ENCODE results near the gene NACAD.

The NACAD gene

DNA sequence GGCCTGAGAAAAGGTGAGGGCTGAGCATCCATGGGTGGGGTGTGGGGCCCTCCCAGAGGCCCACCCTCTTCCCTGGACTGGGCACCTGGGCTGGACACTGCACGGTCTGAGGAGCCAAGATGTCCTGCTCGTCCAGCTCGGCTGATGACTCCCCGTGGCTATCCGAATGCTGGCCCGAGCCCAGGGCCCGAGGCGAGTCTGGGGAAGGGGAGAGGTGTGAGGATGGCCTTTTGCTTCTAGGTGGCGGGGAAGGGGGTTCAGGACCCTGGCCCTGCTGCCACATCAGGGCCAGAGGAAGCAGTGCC lies 7.1 kb downstream of the NACAD start:
- H3K9me3 ChIP-seq (ENCODE audit: severe bottlenecking), result no peaks in the 10 kb centered on the region
- TF ChIP-seq, protein P1, sequence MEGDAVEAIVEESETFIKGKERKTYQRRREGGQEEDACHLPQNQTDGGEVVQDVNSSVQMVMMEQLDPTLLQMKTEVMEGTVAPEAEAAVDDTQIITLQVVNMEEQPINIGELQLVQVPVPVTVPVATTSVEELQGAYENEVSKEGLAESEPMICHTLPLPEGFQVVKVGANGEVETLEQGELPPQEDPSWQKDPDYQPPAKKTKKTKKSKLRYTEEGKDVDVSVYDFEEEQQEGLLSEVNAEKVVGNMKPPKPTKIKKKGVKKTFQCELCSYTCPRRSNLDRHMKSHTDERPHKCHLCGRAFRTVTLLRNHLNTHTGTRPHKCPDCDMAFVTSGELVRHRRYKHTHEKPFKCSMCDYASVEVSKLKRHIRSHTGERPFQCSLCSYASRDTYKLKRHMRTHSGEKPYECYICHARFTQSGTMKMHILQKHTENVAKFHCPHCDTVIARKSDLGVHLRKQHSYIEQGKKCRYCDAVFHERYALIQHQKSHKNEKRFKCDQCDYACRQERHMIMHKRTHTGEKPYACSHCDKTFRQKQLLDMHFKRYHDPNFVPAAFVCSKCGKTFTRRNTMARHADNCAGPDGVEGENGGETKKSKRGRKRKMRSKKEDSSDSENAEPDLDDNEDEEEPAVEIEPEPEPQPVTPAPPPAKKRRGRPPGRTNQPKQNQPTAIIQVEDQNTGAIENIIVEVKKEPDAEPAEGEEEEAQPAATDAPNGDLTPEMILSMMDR (IDR thresholded peaks at IDR 0.05; ENCODE audit: low read depth, low read length), result no peak
- no peak overlapping the region for H3K4me3 ChIP-seq (ENCODE audit: low read depth, low read length)
- DNase-seq, result no peak
- no peak overlapping the region for H3K27ac ChIP-seq
- H3K27me3 ChIP-seq (ENCODE audit: insufficient read depth, low read depth, severe bottlenecking), result no peaks in the 10 kb centered on the region
- peaks cover 11% of the 10 kb centered on the region for H3K36me3 ChIP-seq

GRCh38 chr7:45080958-45081669 lies 7.7 kb downstream of the NACAD start:
- TF ChIP-seq, protein P1 (IDR thresholded peaks at IDR 0.05; ENCODE audit: low read depth, low read length), result no peak
- Histone ChIP-seq H3K27me3 (ENCODE audit: insufficient read depth, low read depth, severe bottlenecking) (no peaks in the 10 kb centered on the region), H3K27ac (no peak overlapping the region), H3K36me3 (peaks cover 15% of the 10 kb centered on the region), H3K9me3 (ENCODE audit: severe bottlenecking) (no peaks in the 10 kb centered on the region), H3K4me3 (ENCODE audit: low read depth, low read length) (no peak overlapping the region)
- no peak for DNase-seq

GRCh38 chr7:45080265-45080957 lies 8.4 kb downstream of the NACAD start:
- DNase-seq, result peak; percentile 46
- no peak overlapping the region for H3K27ac ChIP-seq
- TF ChIP-seq, protein P1 (IDR thresholded peaks at IDR 0.05; ENCODE audit: low read depth, low read length), result no peak

GRCh38 chr7:45078125-45078681 lies 10.6 kb downstream of the NACAD start:
- DNase-seq, result no peak
- Histone ChIP-seq H3K36me3 (peaks cover 26% of the 10 kb centered on the region), H3K9me3 (ENCODE audit: severe bottlenecking) (no peaks in the 10 kb centered on the region), H3K4me3 (ENCODE audit: low read depth, low read length) (no peak overlapping the region), H3K27ac (no peak overlapping the region), H3K27me3 (ENCODE audit: insufficient read depth, low read depth, severe bottlenecking) (no peaks in the 10 kb centered on the region)
- TF ChIP-seq, protein P1 (IDR thresholded peaks at IDR 0.05; ENCODE audit: low read depth, low read length), result no peak

More at GRCh38 chr7:45080265-45080957, 8.4 kb downstream of the NACAD start:
- Histone ChIP-seq H3K9me3 (ENCODE audit: severe bottlenecking) (no peaks in the 10 kb centered on the region), H3K4me3 (ENCODE audit: low read depth, low read length) (no peak overlapping the region), H3K27me3 (ENCODE audit: insufficient read depth, low read depth, severe bottlenecking) (no peaks in the 10 kb centered on the region), H3K36me3 (peaks cover 22% of the 10 kb centered on the region)

- Histone ChIP-seq H3K36me3 (peaks cover 31% of the 10 kb centered on the region), H3K9me3 (ENCODE audit: severe bottlenecking) (no peaks in the 10 kb centered on the region), H3K4me3 (ENCODE audit: low read depth, low read length) (no peak overlapping the region), H3K27ac (no peak overlapping the region), H3K27me3 (ENCODE audit: insufficient read depth, low read depth, severe bottlenecking) (no peaks in the 10 kb centered on the region)
- DNase-seq, result no peak
- TF ChIP-seq, protein P1 (IDR thresholded peaks at IDR 0.05; ENCODE audit: low read depth, low read length), result no peak
These were observed 11.2 kb downstream of the NACAD start for GRCh38 chr7:45077579-45077978.
